AG09319 (cell line): Measurements from ENCODE around the gene EI24.

ENCODE experiments used
- DNase-seq: peaks from one replicate; pipeline ENCODE4 v3.0.0-alpha.2; 2010; ENCODE audit warnings: low read depth; ENCODE audit errors: extremely low read depth
- CTCF ChIP-seq: IDR thresholded peaks from 2 replicates; pipeline ENCODE4 v1.5.1; 2011; ENCODE audit warnings: low read depth, mild to moderate bottlenecking, inconsistent platforms, low read length, moderate library complexity

The EI24 gene

GRCh38 chr11:125579811-125580210 lies 10.5 kb downstream of the EI24 start:
- no peak for TF ChIP-seq CTCF

GRCh38 chr11:125583496-125583895 lies 14.2 kb downstream of the EI24 start:
- no peak for TF ChIP-seq CTCF
- no peak for DNase-seq

More at GRCh38 chr11:125579811-125580210, 10.5 kb downstream of the EI24 start:
- no peak for DNase-seq

- DNase-seq: no peak
- no peak for TF ChIP-seq CTCF
Observed at GRCh38 chr11:125585487-125585886, 16.2 kb downstream of the EI24 start.

GRCh38 chr11:125586623-125587022 lies 17.3 kb downstream of the EI24 start:
- no peak for TF ChIP-seq CTCF
- DNase-seq: no peak

- DNase-seq: no peak
- no peak for TF ChIP-seq CTCF
Observed at GRCh38 chr11:125587480-125587879, 18.2 kb downstream of the EI24 start.

GRCh38 chr11:125588505-125588904 lies 19.2 kb downstream of the EI24 start:
- no peak for DNase-seq
- no peak for TF ChIP-seq CTCF

GRCh38 chr11:125591649-125592304 lies 22.5 kb downstream of the EI24 start:
- no peak for DNase-seq
- no peak for TF ChIP-seq CTCF
